GM18498 (cell line): ENCODE results near the gene RIN3.

ENCODE experiments used
- ATAC-seq: cut with Tn5 transposase; IDR thresholded peaks from one replicate; pipeline ENCODE4 v1.9.1; 2021; ENCODE audit warnings: mild to moderate bottlenecking, moderate library complexity; ENCODE audit not compliant: unreplicated experiment

RIN3 gene

GRCh38 chr14:92684801-92685560 is 171.4 kb downstream of the RIN3 start:
- ATAC-seq = no peak

- ATAC-seq = no peak
Observed at GRCh38 chr14:92685784-92686355, 172.3 kb downstream of the RIN3 start.

GRCh38 chr14:92686411-92686899 is 172.9 kb downstream of the RIN3 start:
- no peak for ATAC-seq

GRCh38 chr14:92686900-92687427 is 173.4 kb downstream of the RIN3 start:
- no peak for ATAC-seq

GRCh38 chr14:92687681-92688433 is 174.3 kb downstream of the RIN3 start:
- ATAC-seq = no peak

- ATAC-seq = no peak
Observed at GRCh38 chr14:92688434-92689375, 175.1 kb downstream of the RIN3 start.

- no peak for ATAC-seq
Observed at GRCh38 chr14:92690171-92691011, 176.8 kb downstream of the RIN3 start.

GRCh38 chr14:92692822-92693226 is 179.2 kb downstream of the RIN3 start:
- no peak for ATAC-seq

- no peak for ATAC-seq
Observed at GRCh38 chr14:92693998-92694795, 180.6 kb downstream of the RIN3 start.

- no peak for ATAC-seq
Observed at GRCh38 chr14:92694807-92695206, 181.2 kb downstream of the RIN3 start.

GRCh38 chr14:92695562-92695961 is 182.0 kb downstream of the RIN3 start:
- no peak for ATAC-seq

- ATAC-seq = no peak
Observed at GRCh38 chr14:92696366-92696765, 182.8 kb downstream of the RIN3 start.

GRCh38 chr14:92698393-92698792 is 184.8 kb downstream of the RIN3 start:
- ATAC-seq = no peak

- no peak for ATAC-seq
Observed at GRCh38 chr14:92701826-92702225, 188.2 kb downstream of the RIN3 start.

GRCh38 chr14:92702441-92702918 is 188.9 kb downstream of the RIN3 start:
- no peak for ATAC-seq

GRCh38 chr14:92703516-92703915 is 189.9 kb downstream of the RIN3 start:
- ATAC-seq = no peak

- ATAC-seq = peak; percentile 97
Observed at GRCh38 chr14:92704036-92704804, 190.6 kb downstream of the RIN3 start.

- ATAC-seq = no peak
Observed at GRCh38 chr14:92704821-92705220, 191.2 kb downstream of the RIN3 start.
